ACHN (cell line): Measurements from ENCODE around the gene LMO4.
A peak's percentile ranks its signal among the peaks of the same experiment; 100 is the strongest.

Experiments used
- DNase-seq: peaks from one replicate; pipeline ENCODE4 v3.0.0-alpha.2; 2015
- in situ Hi-C: cut with HindIII; loops from 2 replicates; pipeline ENCODE4 v1.10.0; 2017; ENCODE audit warnings: low sequenced_read_pairs, low pct_ligation_motif_present, low pct_unique_long_range_greater_than_20kb

LMO4 gene

DNA sequence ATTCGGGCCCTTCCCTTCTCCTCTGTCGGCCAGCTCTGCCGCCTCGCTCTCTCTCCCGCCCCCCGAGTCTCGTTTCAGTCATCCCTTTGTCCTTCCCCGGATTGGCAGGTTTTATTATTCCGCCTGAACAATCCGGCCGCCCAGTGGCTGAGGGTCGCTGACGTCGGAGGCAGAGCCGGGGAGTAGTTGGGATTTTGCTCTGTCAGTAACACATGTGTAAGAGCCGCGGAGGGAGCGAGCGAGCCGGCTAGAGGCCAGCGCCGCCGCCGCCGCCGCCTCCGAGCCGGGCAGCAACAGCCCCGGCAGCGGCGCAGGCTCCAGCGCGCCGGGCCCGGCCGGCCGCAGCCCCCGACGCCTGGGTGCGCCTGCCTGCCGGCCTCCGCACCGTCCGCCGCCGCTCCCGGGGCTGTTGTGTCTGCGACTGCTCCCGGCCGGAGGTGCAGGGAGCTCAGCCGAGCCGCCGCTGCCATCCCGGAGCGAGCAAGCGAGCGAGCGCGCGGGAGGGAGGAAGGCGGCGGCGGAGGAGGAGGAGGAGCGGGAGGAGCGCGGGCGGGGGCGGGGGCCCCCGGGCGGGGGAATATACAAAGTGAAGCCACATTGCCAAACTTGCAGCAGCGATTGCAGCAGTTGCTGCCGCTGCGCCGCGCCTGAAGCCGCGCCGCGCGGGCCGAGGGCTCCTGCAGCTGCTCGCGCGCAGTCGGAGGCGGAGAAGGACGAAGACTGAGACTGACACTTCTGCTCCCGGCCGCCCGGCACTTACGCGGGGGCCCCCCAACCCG is at the start of gene LMO4:
Gene LMO4 (plus strand): TSS at position 609 of the 779 bp plus-strand sequence. CDS start 3,136 bp downstream, outside the sequence.
- DNase-seq = peak; percentile 95
- in situ Hi-C loops = no loop called here

DNA sequence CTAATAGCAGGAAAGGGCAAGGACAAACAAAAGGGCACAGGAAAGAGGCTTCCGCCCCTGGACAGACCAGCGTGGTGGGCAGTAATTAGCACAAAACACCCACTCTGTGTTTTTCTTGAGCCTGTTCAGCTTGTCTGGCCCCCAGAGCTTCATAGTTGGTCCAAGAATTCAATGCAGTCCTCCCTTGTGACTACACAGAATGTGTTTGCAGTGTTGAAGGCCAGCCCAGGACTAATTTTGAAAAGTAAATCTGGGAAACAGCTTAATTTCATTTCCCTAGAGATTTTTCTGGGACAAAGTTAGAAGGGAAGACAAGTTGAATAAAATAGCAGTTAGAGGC is 49.2 kb upstream of the LMO4 start:
- DNase-seq = no peak
- in situ Hi-C loops = no loop called here

DNA sequence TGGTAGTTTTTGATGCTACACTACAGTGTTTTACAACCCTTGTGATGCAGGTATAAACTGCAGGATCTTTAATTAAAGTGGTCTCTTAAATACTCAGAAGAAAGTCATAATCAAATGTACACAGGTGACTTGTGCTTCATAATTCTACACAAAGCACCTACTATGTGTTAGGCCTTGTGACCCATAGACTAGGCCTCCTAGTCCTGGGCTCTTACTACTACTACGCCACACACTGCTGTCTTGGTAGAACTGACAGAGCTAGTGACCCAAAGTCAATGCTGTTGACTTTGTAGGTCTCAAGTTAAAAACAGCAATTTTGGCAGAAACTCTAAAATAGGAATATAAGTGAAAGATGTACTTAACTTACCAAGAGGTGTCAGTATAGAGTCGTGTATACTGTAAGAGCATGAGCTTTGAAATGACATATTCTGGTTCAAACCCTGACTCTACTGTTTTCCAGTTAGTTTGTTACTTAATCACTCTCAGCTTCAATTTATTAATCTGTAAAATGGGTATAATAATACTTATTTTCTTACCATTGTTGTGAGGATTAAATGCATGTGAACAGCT is 48.6 kb upstream of the LMO4 start:
- in situ Hi-C loops = no loop called here
- DNase-seq = peak; percentile 23

- DNase-seq = no peak
- in situ Hi-C loops = no loop called here
Observed at GRCh38 chr1:87284456-87285240, 44.0 kb upstream of the LMO4 start.

DNA sequence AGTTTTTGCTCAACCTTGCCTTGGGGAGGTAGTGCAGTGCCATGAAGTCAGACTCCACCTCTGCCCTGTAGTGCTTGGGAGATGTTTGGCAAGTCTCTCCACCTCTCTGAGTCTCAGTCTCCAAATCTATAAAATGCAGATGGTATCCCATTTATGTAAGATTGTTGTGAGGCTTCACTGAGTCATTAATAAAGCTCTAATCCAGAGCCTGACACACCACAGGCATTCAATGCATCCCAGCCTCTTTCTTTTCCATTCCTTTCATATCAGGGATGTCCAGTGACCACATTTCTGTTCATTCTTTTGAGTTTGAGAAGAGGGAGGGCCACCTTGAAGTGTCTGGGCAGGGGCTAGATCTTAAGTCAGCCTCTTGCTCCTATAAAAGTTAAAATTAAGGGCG is 37.6 kb upstream of the LMO4 start:
- no peak for DNase-seq
- in situ Hi-C loops = no loop called here

GRCh38 chr1:87292684-87293493 is 35.8 kb upstream of the LMO4 start:
- DNase-seq = peak; percentile 60
- in situ Hi-C loops = no loop called here

- in situ Hi-C loops = no loop called here
- DNase-seq = no peak
Observed at GRCh38 chr1:87294633-87295032, 34.0 kb upstream of the LMO4 start.

GRCh38 chr1:87295445-87296110 is 33.1 kb upstream of the LMO4 start:
- no peak for DNase-seq
- in situ Hi-C loops = no loop called here

DNA sequence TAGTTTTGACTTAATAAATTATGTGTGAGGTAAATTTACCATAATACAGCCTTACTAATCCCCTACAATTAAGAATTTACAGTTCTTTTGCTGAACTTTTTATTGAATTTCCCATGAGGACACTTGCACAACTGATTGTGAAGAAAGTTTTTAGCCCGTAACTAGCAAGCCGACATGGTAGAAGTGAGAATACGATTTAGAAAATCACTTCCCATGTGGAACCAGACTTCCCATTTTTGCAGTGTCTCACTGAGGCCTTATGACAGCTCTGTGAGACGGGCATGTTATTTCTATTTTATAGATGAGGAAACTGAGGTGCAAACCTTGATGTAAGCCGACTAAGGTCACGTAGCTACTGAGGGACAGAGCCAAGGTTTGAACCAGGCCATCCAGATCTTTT is 32.5 kb upstream of the LMO4 start:
- in situ Hi-C loops = no loop called here
- no peak for DNase-seq

DNA sequence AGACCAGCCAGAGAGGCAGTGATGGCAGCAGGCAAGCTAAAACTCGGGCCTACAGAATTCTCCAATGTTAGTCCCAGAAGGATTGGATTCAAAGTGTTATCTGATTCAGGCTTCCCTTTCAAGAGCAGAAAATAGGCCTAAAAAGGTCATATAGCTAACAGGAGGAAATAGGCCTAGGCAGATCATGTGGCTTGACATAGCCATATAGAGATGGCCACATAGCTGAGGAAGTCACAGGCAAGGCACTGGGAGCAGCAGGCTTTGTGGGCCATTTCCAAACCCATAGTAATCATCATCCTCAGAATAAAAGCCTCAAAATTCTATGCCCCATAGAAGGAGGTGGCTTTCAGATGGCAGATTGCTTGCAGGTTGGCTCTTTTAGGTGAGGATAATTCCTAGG is 29.0 kb upstream of the LMO4 start:
- in situ Hi-C loops = no loop called here
- no peak for DNase-seq

- no peak for DNase-seq
Observed at GRCh38 chr1:87300628-87301027, 28.1 kb upstream of the LMO4 start.

GRCh38 chr1:87305151-87305550 is 23.5 kb upstream of the LMO4 start:
- in situ Hi-C loops = no loop called here
- no peak for DNase-seq

More at GRCh38 chr1:87300628-87301027, 28.1 kb upstream of the LMO4 start:
- in situ Hi-C loops = no loop called here

DNA sequence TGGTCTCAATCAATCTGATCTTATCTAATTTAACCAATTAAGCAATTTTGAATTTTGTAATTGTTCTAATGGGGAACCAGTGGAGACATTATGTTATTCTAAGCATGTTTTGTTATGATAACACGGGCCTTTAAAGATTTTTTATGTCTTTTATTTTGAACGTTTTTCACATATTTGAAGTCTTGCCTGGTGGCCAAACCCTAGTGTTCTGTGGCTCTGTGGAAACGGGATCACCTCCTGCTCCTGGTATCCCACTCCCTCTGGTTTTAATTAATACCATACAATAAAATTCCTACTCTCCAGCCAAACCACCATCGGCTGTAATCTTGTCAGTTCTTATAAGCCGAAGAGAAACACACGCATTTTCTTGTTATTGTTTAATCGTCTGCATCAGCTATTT is 22.9 kb upstream of the LMO4 start:
- in situ Hi-C loops = no loop called here
- DNase-seq = no peak

- in situ Hi-C loops = no loop called here
- DNase-seq = no peak
Observed at GRCh38 chr1:87307306-87307705, 21.4 kb upstream of the LMO4 start.

GRCh38 chr1:87307931-87308330 is 20.7 kb upstream of the LMO4 start:
- in situ Hi-C loops = no loop called here

GRCh38 chr1:87314091-87314490 is 14.6 kb upstream of the LMO4 start:
- in situ Hi-C loops = no loop called here
- no peak for DNase-seq

More at GRCh38 chr1:87307931-87308330, 20.7 kb upstream of the LMO4 start:
- no peak for DNase-seq

DNA sequence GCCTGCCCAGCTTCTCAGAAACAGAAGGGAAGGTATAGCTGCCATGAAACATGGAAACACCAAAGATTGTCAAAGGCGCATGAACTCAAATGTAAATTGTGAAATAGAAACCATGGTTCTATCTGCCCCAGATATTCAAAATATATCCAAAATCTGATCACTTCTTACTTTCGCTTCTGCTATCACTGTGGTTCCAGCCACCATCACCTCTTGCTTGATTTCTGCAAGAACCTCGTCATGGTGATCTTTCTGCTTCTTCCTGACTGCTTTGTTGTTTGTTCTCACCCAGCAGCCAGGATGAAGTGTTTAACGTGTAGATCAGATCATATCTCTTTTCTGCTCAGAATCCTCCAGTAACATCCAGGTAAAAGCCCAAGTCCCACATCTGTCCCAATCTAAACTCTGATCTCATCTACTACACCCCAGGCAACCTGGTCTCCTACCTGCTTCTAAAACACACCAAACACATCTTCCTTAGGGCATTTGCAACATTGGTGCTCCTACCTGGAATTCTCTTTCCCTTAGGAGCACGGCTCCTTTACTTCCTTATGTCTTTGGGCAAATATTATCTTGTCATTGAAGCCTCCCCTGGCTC is 10.5 kb upstream of the LMO4 start:
- no peak for DNase-seq
- in situ Hi-C loops = no loop called here

DNA sequence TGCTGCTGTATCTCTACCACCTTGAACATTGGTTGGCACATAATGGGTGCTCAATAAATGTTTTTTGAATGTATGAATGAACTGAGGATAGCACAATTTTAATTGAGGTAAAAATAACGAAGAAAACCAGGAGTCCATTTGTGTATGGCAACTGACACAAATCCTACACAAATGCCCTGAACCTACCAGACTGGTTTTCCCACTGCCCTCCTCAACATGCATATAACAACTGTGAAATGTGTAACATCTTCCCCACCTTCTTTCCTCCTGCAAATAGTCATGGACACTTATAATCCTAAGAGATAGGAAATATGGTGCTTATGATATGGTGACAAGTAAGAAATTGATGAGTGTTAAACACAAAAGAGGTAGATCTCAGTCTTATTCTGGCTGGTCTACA is 9.9 kb upstream of the LMO4 start:
- in situ Hi-C loops = no loop called here
- no peak for DNase-seq
